ENCODE results near the gene HIPK4.

DNA sequence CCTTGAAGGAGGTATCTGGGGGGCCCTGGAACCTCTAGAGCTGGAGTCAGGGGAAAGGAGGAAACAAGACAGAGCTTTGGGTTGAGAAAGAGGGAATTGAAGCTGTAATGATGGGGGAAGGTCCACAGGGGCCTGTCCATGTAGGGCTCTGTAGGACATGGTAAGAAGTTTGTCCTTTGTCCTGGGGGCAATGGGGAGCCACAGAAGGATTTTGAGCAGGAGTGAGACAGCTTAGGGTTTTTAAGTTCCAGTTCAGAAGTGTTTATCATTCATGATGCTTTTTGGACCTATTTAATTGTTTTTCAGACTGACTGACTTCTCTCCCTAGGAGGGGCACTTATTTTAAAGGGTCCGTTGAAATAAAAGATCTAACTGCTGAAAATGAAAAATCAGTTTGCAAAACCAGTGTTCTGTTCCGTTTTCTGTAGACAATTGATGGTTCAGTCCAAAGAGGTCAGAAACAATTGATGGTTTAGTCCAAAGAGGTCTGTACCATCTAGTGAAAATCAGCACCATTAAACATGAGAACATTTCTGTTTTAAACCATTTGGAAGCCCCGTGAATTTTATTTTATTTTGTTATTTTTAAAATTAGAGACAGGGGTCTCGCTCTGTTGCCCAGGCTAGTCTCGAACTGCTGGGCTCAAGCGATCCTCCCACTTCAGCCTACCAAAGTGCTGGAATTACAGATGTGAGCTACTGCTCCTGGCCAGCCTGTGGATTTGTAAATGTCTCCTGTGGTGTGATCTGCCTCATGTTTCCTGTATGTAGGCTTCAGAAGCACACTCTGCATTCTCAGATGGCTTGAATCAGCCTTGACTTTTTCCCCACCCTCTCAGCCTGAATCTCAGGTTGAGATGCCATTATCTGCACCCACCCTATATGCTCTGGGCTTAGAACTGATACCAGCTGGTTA, 33.0 kb downstream of the HIPK4 start:
- TF ChIP-seq, protein P1, sequence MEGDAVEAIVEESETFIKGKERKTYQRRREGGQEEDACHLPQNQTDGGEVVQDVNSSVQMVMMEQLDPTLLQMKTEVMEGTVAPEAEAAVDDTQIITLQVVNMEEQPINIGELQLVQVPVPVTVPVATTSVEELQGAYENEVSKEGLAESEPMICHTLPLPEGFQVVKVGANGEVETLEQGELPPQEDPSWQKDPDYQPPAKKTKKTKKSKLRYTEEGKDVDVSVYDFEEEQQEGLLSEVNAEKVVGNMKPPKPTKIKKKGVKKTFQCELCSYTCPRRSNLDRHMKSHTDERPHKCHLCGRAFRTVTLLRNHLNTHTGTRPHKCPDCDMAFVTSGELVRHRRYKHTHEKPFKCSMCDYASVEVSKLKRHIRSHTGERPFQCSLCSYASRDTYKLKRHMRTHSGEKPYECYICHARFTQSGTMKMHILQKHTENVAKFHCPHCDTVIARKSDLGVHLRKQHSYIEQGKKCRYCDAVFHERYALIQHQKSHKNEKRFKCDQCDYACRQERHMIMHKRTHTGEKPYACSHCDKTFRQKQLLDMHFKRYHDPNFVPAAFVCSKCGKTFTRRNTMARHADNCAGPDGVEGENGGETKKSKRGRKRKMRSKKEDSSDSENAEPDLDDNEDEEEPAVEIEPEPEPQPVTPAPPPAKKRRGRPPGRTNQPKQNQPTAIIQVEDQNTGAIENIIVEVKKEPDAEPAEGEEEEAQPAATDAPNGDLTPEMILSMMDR (conservative IDR thresholded peaks at IDR 0.05; ENCODE audit: low read length) = no peak
- TF ChIP-seq EZH2phosphoT487 (IDR thresholded peaks at IDR 0.05; ENCODE audit: borderline replicate concordance, low read depth, low read length) = no peak
